Measurements from ENCODE around the gene BPIFB6. TPM values are rescaled to one million over a fixed set of nuclear protein-coding genes. Genes with fewer than 3 reads are reported as not detected.

The BPIFB6 gene
- polyA plus RNA-seq, 1 donor (not counting 4 experiments of a cell fraction or from before 2014, with no cell fraction given): not detected

DNA sequence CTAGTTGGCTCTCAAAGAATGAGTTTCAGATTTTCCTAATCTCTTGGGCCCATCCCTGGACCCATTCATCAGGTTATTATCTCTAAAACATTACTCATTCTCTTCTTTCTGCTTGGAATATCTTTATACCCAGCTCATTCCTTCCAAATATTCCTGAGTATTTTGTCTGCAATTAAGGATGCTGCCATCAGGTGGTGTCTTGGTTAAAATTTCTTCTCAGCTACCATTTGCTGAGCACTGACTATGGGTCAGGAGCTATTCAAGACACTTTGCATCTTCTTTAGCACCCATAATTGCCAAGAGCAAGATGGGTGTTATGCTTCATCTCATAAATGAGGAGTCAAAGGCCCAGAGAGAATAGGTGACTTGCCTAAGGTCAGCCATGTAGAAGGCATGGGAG lies 35.6 kb upstream of the BPIFB6 start:
- no peaks in the 10 kb centered on the region for H3K9me1 ChIP-seq (ENCODE audit: control insufficient read depth, extremely low read depth, insufficient read depth, low read length)
- peak in 1 of 3 experiments; percentile 21 for TF ChIP-seq CTCF (optimal IDR thresholded peaks at IDR 0.05 in 1 of 3, IDR thresholded peaks at IDR 0.05 in 1 of 3, conservative IDR thresholded peaks at IDR 0.05 in 1 of 3; ENCODE audit: extremely low read depth in 1 of 3, insufficient read depth in 2 of 3, low read length in 3 of 3)
- no peak for TF ChIP-seq EZH2 (IDR thresholded peaks at IDR 0.05; ENCODE audit: low read length)
- FAIRE-seq (no peak), DNase-seq (ENCODE audit: low read depth, low spot score) (no peak)
- no peak overlapping the region for H2AFZ ChIP-seq (ENCODE audit: control insufficient read depth, low read length)
- no peaks in the 10 kb centered on the region for H3K9me3 ChIP-seq (ENCODE audit: control insufficient read depth, low read depth, low read length)
- no peaks in the 10 kb centered on the region for H4K20me1 ChIP-seq (ENCODE audit: control insufficient read depth, extremely low read depth, insufficient read depth, low read length)
- no peaks in the 10 kb centered on the region for H3K79me2 ChIP-seq (ENCODE audit: control insufficient read depth, insufficient read depth, low read length)
- no peak overlapping the region for H3K9ac ChIP-seq (ENCODE audit: control insufficient read depth, extremely low read depth, insufficient read depth, low read length)
- no peaks in the 10 kb centered on the region for H3K4me1 ChIP-seq (ENCODE audit: control insufficient read depth, extremely low read depth, insufficient read depth, low read length)
- H3K27me3 ChIP-seq (ENCODE audit: control insufficient read depth, extremely low read depth, insufficient read depth, low read length): no peaks in the 10 kb centered on the region
- no peak overlapping the region for H3K27ac ChIP-seq (ENCODE audit: control insufficient read depth, insufficient read depth, low read length)
- no peak overlapping the region for H3K4me2 ChIP-seq (ENCODE audit: control insufficient read depth, extremely low read depth, insufficient read depth, low read depth, low read length)
- H3K4me3 ChIP-seq (ENCODE audit: control insufficient read depth in 2 of 3, extremely low read depth in 1 of 3, insufficient read depth in 2 of 3, low read depth in 1 of 3, low read length in 3 of 3): no peak overlapping the region
- H3K36me3 ChIP-seq (ENCODE audit: control insufficient read depth in 2 of 2, extremely low read depth in 1 of 2, insufficient read depth in 2 of 2, low read length in 2 of 2): no peaks in the 10 kb centered on the region
- dilution Hi-C loops (cut with MboI; ENCODE audit: extremely low pct_ligation_motif_present, low sequenced_read_pairs): no loop called here

DNA sequence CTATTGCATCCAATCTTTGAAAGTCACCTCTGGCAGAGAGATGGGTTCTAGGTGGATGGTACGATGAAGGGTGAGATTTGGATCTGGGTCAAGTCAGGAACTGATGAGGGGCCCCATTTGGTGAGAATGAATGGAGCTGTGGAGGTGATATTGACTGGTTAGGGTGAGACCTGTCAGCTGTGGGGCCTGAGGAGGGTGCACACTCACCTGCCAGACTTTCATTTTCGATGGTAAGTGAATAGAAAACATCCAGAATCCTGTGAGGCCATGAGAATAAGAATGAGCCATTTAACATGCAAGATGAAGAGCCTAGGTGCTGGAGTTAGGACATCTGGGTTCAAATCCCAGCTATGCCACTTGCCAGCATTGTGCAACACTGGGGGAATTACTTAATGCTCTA lies 34.0 kb upstream of the BPIFB6 start:
- FAIRE-seq: no peak
- Histone ChIP-seq H3K9me3 (ENCODE audit: control insufficient read depth, low read depth, low read length) (no peaks in the 10 kb centered on the region), H4K20me1 (ENCODE audit: control insufficient read depth, extremely low read depth, insufficient read depth, low read length) (no peaks in the 10 kb centered on the region)

More for the DNA sequence above, 34.0 kb upstream of the BPIFB6 start:
- Histone ChIP-seq H2AFZ (ENCODE audit: control insufficient read depth, low read length) (no peak overlapping the region), H3K4me2 (ENCODE audit: control insufficient read depth, extremely low read depth, insufficient read depth, low read depth, low read length) (no peak overlapping the region), H3K9me1 (ENCODE audit: control insufficient read depth, extremely low read depth, insufficient read depth, low read length) (no peaks in the 10 kb centered on the region), H3K36me3 (ENCODE audit: control insufficient read depth in 2 of 2, extremely low read depth in 1 of 2, insufficient read depth in 2 of 2, low read length in 2 of 2) (no peaks in the 10 kb centered on the region), H3K4me3 (ENCODE audit: control insufficient read depth in 2 of 3, extremely low read depth in 1 of 3, insufficient read depth in 2 of 3, low read depth in 1 of 3, low read length in 3 of 3) (no peak overlapping the region), H3K9ac (ENCODE audit: control insufficient read depth, extremely low read depth, insufficient read depth, low read length) (no peak overlapping the region), H3K27ac (ENCODE audit: control insufficient read depth, insufficient read depth, low read length) (no peak overlapping the region), H3K4me1 (ENCODE audit: control insufficient read depth, extremely low read depth, insufficient read depth, low read length) (no peaks in the 10 kb centered on the region), H3K79me2 (ENCODE audit: control insufficient read depth, insufficient read depth, low read length) (no peaks in the 10 kb centered on the region), H3K27me3 (ENCODE audit: control insufficient read depth, extremely low read depth, insufficient read depth, low read length) (no peaks in the 10 kb centered on the region)
- DNase-seq (ENCODE audit: low read depth, low spot score): no peak
- TF ChIP-seq EZH2 (IDR thresholded peaks at IDR 0.05; ENCODE audit: low read length) (no peak), CTCF (optimal IDR thresholded peaks at IDR 0.05 in 1 of 3, IDR thresholded peaks at IDR 0.05 in 1 of 3, conservative IDR thresholded peaks at IDR 0.05 in 1 of 3; ENCODE audit: extremely low read depth in 1 of 3, insufficient read depth in 2 of 3, low read length in 3 of 3) (no peak)
- dilution Hi-C loops (cut with MboI; ENCODE audit: extremely low pct_ligation_motif_present, low sequenced_read_pairs): no loop called here

All from keratinocyte (primary cell).